Measurements from ENCODE around the gene PLB1. TPM values are rescaled to one million over a fixed set of nuclear protein-coding genes. Genes with fewer than 3 reads are reported as not detected.

Gene PLB1
- total and polyA plus RNA-seq, 9 of the 15 experiments (the other 6 are each of a cell fraction or from before 2014, with no cell fraction given): 0.01 to 0.09 (median 0.07) TPM; not detected in 2

- TF ChIP-seq E2F5 (CRISPR knock-in tag; IDR thresholded peaks at IDR 0.05) (no peak), SRSF7 (optimal IDR thresholded peaks at IDR 0.05; ENCODE audit: low read depth, low read length) (no peak), NRF1 (conservative IDR thresholded peaks at IDR 0.05 in 1 of 2, IDR thresholded peaks at IDR 0.05 in 1 of 2) (no peak), DNMT1 (IDR thresholded peaks at IDR 0.05) (no peak), ADNP (tag; IDR thresholded peaks at IDR 0.05) (no peak), GMEB1 (CRISPR knock-in tag; IDR thresholded peaks at IDR 0.05) (no peak), RBM14 (IDR thresholded peaks at IDR 0.05; ENCODE audit: borderline replicate concordance, insufficient read depth, low read depth, low read length) (no peak), ARID2 (IDR thresholded peaks at IDR 0.05) (no peak), XRCC4 (IDR thresholded peaks at IDR 0.05; ENCODE audit: extremely low read depth, insufficient read depth, insufficient read length) (no peak)
Measured at GRCh38 chr2:28678944-28679343, 183.1 kb downstream of the PLB1 start (continued).

GRCh38 chr2:28680657-28681056 lies 184.8 kb downstream of the PLB1 start:
- Histone ChIP-seq H3K9me1 (ENCODE audit: control insufficient read depth, insufficient read depth, low read length) (peaks cover 4% of the 10 kb centered on the region), H3K36me3 (ENCODE audit: control insufficient read depth, insufficient read depth, low read length) (no peaks in the 10 kb centered on the region), H3K9me3 (replicated peaks; ENCODE audit: control insufficient read depth, insufficient read depth, low read depth, low read length) (no peaks in the 10 kb centered on the region), H3K4me2 (ENCODE audit: insufficient read depth, low read length) (no peak overlapping the region), H3K9ac (ENCODE audit: insufficient read depth in 1 of 2, low read depth in 2 of 2, low read length in 2 of 2) (no peak overlapping the region), H3K27ac (ENCODE audit: extremely low read depth, low read depth, low read length) (no peak overlapping the region), H3K4me1 (replicated peaks in 1 of 2; ENCODE audit: control insufficient read depth in 2 of 2, insufficient read depth in 2 of 2, low read length in 2 of 2) (peaks cover 23 to 31% of the 10 kb centered on the region in 2 experiments), H4K20me1 (replicated peaks; ENCODE audit: control insufficient read depth, insufficient read depth, low read length) (no peaks in the 10 kb centered on the region), H3K79me2 (ENCODE audit: control insufficient read depth, insufficient read depth, low read length) (no peaks in the 10 kb centered on the region), H3K27me3 (ENCODE audit: control insufficient read depth in 2 of 2, insufficient read depth in 2 of 2, low read length in 2 of 2) (no peaks in the 10 kb centered on the region), H2AFZ (ENCODE audit: low read depth, low read length) (no peak overlapping the region), H3K4me3 (no peak overlapping the region)
- in situ Hi-C loops (cut with MboI) (no loop called here), intact Hi-C loops (cut with micrococcal nuclease) (loop anchor here (5.0 kb wide), 1 partner anchor 72 kb away; the partner anchor contains the start of gene PPP1CB)
- FAIRE-seq (no peak), DNase-seq (ENCODE audit: extremely low read depth in 1 of 4, low spot score in 3 of 4) (no peak), ATAC-seq (no peak)
- ChIA-PET CTCF (ENCODE audit: low intra/inter-chr PET ratio) (no interaction called here), POLR2A (no interaction called here)
- WGBS (ENCODE audit: insufficient coverage, low coverage, missing lambda C conversion rate): 85% methylated on average over 5 of the region's 6 CpGs
- no TSS peak for BruUV-seq (replicated peaks)
- TF ChIP-seq SIN3A (IDR thresholded peaks at IDR 0.05; ENCODE audit: borderline replicate concordance in 2 of 2, control insufficient read depth in 1 of 2, low read depth in 2 of 2, low read length in 2 of 2): no peak
- no peak for TF ChIP-seq HDGF (IDR thresholded peaks at IDR 0.05)
- no peak for TF ChIP-seq ZNF23 (CRISPR knock-in tag; IDR thresholded peaks at IDR 0.05)
- no peak for TF ChIP-seq RFX1 (IDR thresholded peaks at IDR 0.05)
- TF ChIP-seq, protein P1, sequence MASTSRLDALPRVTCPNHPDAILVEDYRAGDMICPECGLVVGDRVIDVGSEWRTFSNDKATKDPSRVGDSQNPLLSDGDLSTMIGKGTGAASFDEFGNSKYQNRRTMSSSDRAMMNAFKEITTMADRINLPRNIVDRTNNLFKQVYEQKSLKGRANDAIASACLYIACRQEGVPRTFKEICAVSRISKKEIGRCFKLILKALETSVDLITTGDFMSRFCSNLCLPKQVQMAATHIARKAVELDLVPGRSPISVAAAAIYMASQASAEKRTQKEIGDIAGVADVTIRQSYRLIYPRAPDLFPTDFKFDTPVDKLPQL (IDR thresholded peaks at IDR 0.05; ENCODE audit: extremely low read depth, insufficient read length): no peak
- no peak for TF ChIP-seq ELF1 (tag; IDR thresholded peaks at IDR 0.05)
- TF ChIP-seq SREBF1 (IDR thresholded peaks at IDR 0.05; ENCODE audit: borderline replicate concordance, low read depth, low read length): no peak
- no peak for TF ChIP-seq ESRRA (IDR thresholded peaks at IDR 0.05; ENCODE audit: borderline replicate concordance, low read depth)

Measured in K562 (cell line).